Measurements from ENCODE around the gene CALR.

DNA sequence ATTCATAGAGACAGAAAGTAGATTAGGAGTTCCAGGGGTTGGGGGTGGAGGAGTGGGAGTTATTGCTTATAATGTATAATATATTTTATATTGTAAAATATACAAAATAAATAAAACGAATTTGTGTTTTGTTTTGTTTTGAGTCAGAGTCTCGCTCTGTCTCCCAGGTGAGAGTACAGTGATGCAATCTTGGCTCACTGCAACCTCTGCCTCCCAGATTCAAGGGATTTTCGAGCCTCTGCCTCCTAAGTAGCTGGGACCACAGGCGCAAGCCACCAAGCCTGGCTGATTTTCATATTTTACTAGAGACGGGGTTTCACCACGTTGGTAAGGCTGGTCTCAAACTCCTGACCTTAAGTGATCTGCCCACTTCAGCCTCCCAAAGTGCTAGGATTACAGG lies 21.1 kb downstream of the CALR start:
- TF ChIP-seq, protein P1, sequence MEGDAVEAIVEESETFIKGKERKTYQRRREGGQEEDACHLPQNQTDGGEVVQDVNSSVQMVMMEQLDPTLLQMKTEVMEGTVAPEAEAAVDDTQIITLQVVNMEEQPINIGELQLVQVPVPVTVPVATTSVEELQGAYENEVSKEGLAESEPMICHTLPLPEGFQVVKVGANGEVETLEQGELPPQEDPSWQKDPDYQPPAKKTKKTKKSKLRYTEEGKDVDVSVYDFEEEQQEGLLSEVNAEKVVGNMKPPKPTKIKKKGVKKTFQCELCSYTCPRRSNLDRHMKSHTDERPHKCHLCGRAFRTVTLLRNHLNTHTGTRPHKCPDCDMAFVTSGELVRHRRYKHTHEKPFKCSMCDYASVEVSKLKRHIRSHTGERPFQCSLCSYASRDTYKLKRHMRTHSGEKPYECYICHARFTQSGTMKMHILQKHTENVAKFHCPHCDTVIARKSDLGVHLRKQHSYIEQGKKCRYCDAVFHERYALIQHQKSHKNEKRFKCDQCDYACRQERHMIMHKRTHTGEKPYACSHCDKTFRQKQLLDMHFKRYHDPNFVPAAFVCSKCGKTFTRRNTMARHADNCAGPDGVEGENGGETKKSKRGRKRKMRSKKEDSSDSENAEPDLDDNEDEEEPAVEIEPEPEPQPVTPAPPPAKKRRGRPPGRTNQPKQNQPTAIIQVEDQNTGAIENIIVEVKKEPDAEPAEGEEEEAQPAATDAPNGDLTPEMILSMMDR (IDR thresholded peaks at IDR 0.05): no peak
- no peak for TF ChIP-seq POLR2A (IDR thresholded peaks at IDR 0.05)
